Measurements from ENCODE around the gene MDH1B.
"Not testable (repeated sequence)": the region's sequence is repeated elsewhere in the genome, so short reads cannot be mapped to it uniquely, and the experiment has no call there.

The MDH1B gene

DNA sequence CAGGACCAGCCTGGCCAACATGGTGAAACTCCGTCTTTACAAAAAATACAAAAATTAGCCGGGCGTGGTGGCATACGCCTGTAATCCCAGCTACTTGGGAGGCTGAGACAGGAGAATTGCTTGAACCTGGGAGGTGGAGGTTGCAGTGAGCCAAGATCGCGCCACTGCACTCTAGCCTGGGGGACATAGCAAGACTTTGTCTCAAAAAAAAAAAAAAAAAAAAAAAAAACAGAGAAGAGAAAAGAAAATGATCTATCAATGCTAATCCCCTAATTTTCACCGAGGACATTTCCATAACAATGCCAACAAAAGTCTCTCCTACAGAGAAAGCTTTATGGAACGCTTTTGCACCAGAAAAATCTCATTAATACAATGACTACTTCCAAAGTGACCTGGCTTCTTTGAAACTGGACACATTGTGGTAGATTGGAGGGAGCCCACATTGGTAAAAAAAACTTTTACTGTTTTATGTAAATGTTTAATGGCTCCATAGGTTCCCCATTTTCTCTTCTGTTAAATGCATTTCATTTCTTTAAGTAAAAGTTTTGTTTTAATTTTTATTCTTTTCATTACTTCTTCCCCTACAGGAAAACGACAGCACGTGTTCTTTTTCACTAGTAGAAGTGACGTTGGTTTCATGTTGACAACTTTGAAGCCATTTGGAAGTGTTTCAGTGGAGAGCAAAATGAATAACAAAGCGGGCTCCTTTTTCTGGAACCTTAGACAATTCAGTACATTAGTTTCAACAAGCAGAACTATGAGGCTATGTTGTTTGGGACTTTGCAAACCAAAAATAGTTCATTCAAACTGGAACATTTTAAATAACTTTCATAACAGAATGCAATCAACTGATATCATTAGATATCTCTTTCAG lies 1.2 kb upstream of the MDH1B start:
- DNase-seq (ENCODE audit: low spot score), result no peak

DNA sequence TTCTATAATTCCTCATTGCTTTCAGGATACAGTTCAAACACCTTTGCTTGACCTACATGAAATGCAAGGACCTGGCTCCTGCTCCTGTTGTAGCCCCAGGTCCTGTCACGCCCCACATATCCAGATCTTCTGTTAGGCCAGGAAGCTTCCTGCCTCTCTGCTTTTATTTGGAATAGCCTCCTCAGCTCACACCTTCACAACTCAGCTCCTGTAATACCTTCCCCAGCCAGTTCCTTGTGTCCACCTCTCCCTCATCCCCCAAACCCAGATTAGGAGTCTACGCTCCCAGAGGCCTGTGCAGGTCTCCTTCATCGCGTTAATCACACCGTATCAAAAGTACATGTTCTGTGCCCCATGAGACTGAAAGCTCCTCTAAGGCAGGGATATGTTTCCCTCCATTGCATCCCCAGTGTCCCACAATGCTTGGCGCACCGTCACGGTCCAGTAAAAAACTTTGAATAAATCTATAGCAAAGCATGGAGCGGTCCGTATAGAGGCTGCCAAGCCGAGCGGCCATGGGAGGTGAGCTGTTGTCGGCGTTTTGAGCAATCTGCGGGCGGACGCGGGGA lies 371 bp downstream of the MDH1B start:
- no peak for DNase-seq (ENCODE audit: low spot score)

DNA sequence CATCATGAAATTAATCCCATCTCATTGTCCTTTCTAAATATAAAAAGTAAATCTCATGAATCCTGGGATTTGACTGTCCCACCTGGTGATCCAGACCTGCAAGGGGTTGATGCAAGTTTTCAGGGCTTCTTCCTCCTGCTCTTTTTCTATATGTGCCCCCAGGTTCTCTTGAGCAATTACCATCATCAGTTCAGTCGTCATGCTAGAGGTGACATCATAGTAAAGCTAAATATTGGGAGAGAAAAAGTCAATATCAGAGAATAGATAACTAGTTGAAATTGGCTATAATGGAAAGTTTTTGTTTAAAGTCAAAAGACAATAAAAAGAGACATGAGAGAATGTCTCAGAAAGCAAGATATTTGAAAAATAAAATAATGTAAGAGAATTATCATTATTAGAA lies 8.3 kb downstream of the MDH1B start:
- DNase-seq (ENCODE audit: low spot score), result no peak

DNA sequence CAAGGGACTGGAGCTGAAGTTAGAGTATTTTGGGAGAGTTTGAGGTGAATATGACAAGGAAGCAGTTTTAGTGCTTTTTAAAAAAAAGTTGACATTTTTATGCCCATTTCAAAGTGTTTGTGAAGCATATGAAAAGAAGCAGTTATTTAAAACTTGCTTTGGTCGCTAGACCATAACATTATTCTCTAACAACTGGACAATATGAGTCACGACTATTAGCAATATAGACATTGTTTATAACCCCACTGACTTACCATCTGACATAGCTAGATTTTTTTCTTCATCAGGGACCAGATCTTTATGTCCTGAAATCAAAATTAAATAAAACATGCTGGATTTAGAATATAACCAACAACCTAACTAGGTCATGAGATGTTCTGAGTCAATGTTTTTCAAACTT lies 24.3 kb downstream of the MDH1B start:
- DNase-seq (ENCODE audit: low spot score), result no peak

DNA sequence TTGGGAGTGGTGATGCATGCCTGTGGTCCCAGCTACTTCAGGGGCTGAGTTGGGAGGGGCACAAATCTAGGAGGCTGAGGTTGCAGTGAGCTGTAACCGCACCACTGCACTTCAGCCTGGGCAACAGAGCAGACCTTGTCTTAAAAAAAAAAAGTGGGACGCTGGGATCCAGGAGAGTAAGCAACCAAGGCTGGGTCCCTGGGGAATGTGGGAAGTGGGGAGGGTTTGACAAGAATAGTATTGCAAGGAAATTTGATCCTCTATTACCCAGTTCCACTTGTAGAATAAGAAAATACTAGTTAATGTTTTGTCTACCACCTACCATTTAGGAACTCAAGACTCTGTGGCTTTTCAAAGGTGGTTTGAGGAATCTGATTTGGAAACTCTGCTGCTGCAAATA lies 25.9 kb downstream of the MDH1B start:
- no peak for DNase-seq (ENCODE audit: low spot score)

DNA sequence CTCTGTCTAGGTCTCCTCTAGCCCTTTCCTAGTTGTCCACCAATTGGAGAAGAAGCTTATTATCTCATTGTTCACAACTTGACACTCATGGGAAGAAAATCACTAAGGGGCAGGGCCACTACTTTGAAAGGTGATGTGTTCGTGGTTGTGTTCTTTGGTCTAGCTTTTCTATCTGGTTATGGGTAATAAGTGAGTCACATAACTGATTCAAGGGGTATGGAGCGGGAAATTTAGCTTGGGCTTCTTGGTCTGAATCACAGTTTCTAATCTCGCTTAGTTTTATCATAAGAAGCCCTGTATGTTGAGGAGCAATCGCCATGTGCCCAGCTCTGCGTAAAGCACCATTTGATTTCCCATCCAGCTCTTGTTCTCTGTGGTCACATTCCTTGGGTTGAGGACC lies 28.2 kb downstream of the MDH1B start:
- no peak for DNase-seq (ENCODE audit: low spot score)

DNA sequence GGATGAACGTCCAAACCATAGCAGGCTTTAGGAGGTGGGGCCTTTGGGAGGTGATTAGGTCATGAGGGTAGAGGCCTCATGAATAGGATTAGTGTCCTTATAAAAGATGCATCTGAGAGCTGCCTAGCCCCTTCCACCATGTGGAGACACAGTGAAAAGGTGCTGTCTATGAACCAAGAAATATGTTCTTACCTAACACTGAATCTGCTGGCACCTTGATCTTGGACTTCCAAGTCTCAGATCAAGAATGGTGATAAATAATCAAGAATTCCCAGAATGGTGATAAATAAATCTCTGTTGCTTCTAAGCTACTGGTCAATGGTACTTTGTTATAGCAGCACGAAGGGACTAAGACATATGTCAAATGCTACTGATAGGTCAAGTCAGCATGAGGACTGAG lies 31.8 kb downstream of the MDH1B start:
- DNase-seq (ENCODE audit: low spot score), result no peak

DNA sequence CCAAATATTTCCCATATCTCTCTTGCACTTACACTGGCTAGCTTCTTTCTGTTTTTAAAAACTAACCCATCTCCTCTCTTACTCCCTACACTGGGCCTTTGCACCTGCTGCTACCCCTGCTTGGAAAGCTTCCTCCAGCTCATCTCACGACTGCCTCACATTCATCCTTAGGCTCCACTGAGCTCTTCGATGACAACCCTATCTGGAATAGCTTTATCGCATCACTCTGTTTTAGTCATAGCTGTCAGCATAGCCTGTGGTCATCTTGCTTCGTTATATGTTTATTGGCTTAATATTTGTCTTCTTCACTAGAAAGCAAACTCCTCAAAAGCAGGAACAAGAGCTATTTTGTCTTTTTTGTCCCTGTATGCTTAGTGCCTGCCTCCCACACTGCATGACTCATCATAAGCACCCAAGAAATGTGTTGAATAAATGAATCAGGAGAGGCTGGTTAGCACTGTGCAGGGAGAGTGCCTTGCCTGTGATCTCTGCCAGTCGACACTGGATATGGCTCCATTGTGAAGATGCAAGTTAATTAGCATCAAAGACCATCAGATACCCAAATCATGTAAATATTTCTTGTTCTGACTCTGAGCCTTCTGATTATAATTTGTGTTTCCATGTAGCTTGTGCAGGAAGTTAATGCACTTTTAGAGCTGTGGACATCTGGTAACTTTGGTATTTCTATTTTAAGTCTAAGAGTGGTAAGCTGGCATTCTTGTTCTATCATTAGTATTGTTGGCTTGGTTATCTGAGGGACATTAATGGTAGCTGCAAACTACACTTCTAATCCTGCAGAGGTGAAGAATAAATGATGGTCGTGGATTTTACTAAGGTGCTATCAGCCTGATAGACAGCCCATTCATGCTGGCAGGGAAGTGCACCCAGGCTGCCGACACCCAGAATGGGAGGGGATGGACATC lies 36.6 kb downstream of the MDH1B start:
- peak; percentile 11 for DNase-seq (ENCODE audit: low spot score)

DNA sequence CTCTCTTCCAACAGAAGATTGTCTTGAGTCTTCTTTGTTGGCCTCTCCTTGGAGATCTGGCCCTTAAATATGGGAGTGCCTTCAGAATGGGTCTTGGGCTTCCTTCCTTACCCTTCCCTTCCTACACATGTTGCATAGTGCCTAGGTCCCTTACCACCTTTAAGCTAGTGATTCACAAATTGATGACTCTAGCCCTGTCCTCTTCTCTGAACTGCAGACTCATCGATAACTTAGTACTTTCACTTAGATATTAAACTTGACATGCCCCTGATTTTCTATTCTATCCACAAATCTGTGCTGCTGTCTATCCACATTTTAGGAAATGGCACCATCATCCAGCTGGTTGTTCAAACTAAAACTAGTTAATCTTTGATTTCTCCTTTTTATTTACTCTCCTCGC lies 37.8 kb downstream of the MDH1B start:
- DNase-seq (ENCODE audit: low spot score), result no peak

DNA sequence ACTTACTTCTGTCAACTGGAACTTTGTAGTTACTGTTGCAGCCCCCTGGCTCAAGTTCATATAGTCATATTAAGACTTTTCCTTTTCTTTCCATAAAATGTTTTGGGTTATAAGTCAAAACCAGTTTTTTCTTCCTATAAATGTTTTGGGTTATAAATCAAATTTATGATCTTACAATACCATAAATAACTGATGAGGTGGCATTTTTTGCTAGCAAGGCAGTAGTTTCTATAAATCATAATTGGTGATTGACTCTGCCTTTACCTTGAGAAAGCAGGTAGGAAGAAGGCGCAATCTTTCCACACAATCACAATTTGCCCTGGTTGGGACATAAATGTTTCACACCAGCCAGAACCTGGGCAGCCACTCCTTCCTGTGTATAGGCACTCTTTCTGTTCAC lies 41.8 kb downstream of the MDH1B start:
- no peak for DNase-seq (ENCODE audit: low spot score)

DNA sequence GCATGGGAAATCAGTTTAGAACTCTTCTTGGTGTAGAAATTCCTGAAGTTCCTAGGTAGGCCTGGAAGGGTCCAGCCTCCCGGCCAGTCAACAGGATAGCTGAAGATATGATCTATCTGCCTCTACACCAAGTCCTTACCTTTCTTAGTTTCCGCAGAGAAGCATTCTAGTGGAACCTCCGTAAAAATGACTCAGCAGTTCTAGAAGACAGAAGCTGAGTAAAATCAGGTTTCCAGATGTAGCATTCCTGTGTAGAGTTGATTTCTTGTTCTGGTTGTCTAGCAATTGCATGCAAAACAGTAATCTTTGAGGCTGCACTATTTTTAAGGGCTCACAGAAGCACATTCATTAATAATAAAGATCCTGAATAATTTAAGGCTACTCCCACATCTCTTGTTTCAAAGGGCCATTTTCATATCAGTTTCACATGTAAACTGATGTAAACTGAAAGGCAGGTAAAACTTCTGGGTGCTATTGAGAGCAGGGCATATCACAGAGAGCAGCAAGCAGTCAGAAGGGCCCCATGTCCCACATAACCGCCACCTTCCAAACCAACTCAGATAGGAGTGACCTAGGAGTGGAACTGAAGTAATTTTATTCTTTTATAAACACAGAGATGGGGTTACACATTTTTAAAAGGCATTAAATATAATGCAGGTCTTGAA lies 43.7 kb downstream of the MDH1B start:
- no peak for DNase-seq (ENCODE audit: low spot score)

DNA sequence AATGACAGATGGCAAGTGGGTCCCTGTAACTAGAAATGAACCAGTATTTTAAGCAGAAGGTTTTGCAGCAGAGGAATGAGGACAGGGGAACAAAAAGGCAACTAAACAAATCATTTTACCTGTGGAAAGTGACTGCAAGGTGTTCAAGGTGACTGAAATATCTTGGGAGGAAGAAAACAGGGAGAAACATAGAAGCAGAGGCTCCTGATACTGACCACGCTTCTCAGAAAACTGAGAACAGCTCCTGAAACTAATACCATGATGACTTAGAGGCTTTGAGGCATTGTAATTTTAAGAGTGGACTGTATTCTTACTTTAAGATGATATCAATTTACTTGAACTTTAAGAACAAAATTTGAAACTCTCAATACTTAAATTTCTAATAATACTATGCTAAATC lies 46.8 kb downstream of the MDH1B start, which contains the start of gene DYTN:
TSS of gene DYTN (minus strand) at position 101 of the 400 bp plus-strand sequence. CDS start 117 bp downstream, outside the sequence.
- DNase-seq (ENCODE audit: low spot score), result no peak

DNA sequence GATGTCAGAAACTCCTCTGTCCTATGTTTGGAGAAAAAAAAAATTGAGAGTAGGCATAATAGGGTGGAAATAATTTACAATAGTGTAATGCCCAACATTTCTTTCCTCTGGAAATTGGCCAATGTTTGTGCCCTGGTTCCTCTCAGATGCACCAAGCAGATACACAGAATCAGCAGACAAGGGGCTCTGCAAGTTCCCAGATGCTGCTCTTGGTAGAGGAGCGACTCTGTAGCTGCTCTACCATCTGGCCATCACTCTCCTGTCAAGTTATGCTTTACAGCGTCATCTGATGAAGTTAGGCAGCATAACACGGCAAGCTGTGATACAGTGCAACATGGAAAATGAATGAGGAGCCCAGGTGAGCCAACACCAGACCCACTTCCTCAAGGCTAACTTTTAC lies 48.5 kb downstream of the MDH1B start:
- no peak for DNase-seq (ENCODE audit: low spot score)

DNA sequence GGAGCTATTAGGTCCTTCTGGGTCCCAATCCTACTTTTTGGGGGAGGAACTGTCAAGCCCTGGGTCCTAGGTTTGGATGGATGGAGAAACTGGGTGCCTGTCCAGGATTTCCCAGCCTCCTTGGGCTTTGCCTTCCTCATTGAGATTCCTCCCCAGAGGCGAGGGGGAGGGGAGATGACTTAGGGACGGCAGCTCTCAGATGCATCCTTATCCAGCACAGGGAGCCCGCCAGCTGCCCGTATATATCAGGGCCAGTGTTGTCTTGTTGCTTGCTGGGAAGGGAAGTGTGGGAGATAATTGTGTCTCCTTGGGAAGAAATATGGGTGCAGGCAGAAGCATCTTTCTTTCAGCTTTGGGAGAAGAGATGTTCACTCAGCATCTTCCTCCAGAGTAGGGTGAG lies 49.9 kb downstream of the MDH1B start:
- not testable (repeated sequence) for DNase-seq (ENCODE audit: low spot score)

DNA sequence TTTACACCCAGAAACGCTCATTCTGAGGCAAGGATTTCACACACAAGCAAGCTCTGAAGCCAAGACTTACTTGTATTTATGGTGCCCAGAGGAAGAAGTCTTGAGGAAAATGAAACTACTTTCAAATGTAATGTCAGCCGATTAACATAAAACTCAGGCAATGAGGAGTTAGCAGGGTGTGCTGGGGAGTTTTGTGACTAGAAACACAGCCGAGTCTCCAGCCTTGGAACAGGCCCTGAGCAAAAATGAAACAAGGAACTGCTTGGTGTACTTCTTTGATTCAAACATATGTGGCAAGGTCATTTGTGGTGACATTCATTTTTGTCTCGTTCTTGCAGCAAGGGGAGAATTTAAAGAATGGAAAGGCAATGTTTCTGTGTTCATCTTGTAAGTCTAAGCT lies 51.4 kb downstream of the MDH1B start:
- no peak for DNase-seq (ENCODE audit: low spot score)

DNA sequence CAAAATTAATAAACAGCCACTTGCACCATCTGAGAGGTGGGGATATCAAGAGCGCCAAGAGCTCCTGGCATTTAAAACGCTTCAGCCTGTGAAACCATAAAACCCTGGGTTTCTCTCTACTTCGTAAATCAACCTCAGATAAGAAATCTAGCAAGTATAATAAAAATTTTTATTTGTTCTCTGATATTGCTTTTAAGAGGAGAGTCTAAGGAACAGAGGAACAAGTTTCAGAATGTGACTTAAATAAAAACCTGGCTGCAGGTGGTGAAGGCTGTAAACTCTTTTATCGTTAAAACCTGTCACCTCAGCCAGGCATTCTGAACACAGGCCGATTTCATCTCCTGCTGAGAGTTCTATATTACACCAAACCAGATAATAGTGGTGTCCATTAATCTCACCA lies 56.8 kb downstream of the MDH1B start:
- DNase-seq (ENCODE audit: low spot score), result no peak

DNA sequence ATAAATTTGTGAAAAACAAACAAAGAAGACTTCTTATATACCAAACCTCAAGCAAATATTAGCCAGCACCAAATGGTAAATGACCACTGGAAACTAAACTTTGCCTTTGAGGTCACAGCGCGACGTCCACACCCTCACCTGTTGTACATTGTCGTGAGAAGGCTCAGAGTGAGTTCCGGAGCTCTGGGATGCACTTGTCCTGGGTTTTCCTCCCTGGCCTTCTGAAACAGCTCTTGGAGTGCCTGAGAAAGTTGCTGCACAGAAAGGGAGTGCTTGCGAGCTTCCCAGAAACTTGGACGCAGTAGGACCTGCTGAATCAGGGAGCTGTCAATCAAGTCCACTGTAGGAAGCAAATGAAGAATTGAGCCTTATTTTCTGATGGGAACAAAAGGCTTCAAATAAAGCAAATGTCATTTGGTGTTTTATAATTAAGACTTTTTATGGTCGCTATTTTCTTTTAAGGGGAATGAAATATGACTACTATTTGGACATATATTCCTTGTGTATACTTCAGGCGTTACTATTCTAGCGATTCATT lies 57.9 kb downstream of the MDH1B start:
- DNase-seq (ENCODE audit: low spot score), result no peak

DNA sequence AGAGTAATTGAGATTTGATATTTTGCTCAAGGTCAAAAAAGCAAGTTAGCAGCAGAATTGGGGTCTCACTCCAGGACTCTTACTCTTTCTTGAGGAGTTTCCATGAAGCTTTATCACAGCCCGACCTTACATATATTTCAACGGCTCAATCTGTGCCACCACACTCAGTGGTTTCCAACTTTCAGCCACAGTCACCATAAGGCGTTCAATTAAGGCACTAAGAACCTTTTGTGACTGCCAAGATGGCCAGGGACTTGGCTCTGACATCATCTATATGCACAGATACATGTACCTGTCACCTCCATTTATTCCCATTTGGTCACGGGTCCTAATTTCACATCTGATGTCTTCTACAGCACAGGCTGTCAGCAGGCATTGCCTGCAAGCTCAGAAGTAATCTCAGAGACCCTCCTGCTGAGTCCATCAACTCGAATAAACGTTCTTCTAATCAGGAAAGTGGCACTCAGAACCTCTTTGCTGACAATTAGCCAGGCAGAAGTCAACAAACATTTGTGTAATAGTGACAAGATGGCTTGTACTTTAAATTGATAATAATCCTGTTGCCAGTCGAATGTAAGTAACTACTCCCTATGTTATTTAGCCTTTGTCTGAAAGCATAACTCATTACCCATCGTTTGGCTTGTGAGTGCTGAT lies 63.0 kb downstream of the MDH1B start:
- DNase-seq (ENCODE audit: low spot score), result no peak

DNA sequence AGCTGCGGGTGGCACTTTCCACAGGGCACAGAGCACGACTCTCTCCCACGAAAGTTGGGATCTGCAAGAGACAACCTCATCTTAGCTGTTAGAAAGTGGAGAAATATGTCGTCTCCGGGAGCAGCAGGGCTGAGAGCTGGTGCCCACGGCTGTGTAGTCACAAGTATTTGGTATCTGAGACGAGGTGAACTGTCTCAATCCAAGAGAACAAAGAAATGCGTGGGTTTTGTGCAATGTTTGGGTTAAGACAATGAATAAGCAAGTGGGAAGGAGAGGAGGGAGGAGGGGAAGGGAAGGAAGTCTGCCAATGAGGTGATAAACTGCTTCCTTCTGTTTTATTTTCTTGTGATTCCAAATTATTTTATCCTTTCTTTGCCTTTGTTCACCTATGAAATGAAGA lies 65.0 kb downstream of the MDH1B start:
- peak; percentile 7 for DNase-seq (ENCODE audit: low spot score)

DNA sequence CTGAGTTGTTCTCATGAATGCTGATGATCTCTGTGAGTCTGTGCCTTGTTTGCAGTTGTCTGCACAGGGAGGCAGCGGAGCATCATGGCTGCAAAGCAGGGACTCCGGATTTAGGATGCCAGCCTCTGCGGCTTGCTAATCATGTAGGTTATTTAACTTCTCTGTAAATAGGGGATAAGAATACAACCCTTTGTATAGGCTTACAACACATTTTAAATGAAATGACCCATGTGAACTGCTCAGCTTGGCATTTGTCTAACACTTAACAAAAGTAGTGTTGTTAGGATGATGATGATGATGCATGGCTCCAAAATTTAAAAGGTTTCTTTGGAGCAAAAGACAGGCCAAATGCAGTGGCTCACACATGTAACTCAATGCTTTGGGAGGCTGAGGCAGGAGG lies 66.3 kb downstream of the MDH1B start:
- no peak for DNase-seq (ENCODE audit: low spot score)

DNA sequence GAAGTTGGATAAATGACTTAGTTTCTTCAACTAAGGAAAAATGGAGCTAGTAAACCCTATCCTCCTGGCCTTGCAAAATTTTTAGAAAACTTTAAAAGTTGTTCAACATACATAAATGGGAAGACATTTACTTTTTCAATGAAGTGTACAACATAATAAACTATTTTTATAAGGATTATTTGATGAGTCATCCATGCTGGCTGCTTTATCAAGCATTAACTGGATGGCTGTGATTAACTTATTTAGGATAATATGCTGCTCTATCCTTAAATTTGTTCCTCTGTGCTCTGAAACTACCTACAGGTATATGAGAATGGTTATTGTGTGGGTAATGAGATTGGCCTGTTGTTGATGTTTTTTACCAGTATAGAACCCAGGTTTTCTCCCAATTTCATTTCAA lies 68.2 kb downstream of the MDH1B start:
- DNase-seq (ENCODE audit: low spot score), result no peak
